GM03348 (cell line): Measurements from ENCODE around the gene CDC6.

ENCODE experiments used
- DNase-seq: peaks from one replicate; pipeline ENCODE4 v3.0.0; 2012; ENCODE audit warnings: low spot score

Gene CDC6

DNA sequence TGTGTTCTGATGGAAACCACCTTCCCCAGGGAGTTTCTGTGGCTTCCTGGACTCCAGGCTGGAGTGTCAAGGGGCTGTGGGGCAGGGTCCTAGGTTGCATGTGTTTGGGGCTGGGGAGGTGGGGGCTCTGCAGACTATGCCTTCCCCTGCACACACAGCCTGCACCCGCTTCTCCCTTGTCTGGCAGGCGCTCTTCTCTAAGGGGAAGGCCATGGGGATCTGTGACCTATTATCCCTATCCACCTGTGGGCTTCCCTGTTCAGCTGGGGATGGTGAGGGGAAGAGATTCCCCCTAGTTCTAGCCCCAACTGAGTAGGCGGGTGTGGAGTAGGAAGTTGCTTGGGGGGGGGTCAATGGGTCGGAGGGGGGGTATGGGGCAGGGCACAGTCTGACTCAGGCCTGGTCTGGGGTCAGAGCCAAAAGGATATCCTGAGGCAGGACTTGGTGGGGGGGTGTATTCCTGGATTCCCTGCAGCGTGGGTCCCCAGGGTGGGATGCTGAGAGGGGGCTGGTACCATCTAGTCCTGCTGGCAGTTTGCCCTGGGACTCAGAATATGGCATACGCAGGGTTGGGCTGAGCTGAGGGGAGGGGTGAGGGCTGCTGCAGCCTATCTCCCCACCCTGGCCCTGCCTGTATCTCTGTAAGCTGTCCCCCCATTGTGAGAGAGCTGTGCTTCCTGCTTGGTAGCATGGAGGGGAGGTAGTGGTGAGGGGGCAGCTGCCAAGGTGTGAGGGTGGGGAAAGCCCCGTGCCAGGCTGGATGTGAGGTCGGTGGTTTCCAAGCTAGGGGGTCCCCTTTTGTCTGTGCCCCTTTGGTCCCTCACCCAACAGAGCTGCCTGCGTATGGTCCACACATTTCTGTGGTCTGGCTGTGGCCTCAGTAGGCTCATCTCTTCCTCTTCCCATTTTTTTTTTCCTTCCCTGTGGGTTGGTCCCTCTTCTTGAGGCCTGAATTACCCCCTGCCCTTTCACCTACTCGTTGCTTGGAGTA lies 36.0 kb downstream of the CDC6 start:
- DNase-seq, result no peak

DNA sequence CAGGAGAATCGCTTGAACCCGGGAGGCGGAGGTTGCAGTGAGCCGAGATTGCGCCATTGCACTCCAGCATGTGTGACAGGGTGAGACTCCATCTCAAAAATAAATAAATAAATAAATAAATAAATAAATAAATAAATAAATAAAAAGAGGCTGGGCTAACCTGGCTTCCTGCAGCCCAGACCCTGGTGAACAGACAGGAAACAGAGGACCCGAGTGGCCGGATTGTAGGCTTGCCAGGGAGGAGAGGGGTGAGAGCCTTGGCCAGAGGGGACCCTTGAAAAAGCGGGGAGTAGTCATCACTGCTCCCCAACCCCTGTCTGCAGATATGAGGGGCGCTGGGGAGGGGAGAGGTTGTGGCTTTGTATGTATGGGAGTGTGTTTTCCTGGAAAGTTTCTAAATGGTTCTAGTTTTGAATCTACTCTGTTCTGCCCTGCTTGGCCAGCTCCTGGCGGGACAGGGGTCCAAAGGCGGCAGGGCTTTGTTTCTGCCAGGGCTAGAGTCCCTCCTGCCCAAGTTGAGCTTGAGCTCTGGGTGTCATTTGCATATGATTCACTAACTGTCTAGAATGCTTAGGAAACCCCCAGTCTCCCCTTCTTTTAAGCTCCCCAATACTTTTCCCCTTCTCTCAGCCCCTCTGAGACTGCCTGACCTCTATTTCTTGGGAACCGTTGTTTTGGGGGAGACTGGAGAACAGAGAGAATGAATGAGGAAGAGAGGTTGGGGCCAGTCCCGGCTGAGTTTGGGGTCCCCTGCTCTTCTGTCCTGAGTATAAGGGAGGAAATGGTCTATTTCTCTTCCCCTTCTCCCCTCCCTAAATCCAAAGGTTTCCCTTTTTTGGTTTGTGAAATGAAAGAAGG lies 37.7 kb downstream of the CDC6 start:
- DNase-seq, result no peak

DNA sequence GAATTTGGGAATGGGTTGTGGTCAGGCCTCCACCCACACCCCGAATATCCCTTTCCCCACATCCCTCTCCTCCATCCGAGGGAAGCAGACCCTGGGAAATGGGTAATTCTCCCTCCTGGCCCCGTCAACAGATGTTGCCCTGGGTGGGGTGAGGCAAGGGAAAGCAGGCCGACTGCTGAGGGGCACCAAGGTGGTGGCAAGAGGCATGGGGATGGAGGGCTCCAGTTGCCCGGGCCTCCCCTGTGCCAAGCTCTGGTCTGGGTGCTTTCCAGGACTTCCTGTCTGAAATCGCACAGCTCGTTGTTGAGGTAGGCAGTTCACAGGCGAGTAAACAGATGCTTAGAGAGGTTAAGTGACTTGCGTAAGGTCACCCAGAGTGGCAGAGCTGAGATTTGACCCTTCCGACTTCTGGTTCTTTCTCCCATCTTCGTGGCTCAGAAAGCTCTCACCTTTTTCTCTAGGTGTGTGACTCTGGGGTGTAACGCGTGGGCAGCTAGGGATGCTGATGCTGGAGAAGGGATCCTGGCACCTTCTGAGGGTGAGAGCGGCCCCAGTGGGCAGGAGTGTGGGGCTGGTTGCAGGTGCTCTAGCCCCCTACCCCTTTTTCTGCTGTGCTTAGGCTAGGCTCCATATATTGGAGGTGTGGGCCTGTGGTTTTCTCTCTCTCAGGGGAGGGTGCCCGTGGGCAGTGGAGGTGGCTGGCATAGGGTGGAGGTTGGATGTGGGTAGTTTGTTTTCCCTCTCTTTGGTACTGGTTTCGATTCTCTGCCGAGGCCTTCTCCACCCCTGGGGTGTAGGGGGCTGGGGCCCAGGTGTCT lies 38.5 kb downstream of the CDC6 start:
- no peak for DNase-seq

DNA sequence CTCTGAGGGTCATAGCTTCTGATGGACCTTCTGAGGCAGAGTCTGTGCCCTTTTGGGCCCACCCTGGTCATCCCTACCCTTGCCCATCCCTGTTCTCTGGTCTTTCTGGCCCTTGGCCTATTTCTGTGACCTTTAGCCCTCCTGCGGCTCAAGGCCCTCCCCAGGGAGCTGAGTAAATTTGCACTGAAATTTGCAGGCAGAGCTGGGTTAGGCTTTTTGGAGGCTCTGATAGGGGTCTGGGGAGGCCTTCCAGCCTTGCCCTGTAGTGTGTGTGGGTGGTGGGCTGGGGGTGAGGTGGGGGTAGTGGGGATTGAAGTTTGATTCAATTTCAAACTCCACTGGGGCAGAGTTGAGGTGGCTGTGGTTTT lies 39.1 kb downstream of the CDC6 start:
- no peak for DNase-seq

DNA sequence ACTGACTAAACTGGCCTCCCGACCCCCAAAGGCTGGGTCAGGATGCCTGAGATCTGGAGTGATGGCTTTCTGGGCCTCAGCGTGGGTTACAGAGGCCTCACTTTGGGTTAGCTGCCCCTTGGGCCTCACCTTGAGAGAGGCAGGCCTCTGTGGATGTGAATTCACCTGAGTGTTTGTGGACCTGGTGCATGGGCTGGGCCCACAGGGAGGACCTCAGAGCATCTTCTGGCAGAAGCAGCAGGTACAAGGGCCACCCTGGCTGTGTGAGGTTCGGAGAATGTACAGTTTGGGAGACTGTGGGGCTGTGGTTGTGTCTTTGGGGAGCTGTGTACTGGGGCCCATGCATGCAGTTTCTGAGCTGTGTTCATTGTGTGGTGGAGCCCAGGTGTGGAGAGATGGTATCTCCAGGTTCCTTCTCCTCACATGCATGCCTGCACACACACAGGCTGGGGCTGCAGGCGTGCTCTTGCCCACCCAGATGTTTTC lies 39.6 kb downstream of the CDC6 start:
- no peak for DNase-seq

DNA sequence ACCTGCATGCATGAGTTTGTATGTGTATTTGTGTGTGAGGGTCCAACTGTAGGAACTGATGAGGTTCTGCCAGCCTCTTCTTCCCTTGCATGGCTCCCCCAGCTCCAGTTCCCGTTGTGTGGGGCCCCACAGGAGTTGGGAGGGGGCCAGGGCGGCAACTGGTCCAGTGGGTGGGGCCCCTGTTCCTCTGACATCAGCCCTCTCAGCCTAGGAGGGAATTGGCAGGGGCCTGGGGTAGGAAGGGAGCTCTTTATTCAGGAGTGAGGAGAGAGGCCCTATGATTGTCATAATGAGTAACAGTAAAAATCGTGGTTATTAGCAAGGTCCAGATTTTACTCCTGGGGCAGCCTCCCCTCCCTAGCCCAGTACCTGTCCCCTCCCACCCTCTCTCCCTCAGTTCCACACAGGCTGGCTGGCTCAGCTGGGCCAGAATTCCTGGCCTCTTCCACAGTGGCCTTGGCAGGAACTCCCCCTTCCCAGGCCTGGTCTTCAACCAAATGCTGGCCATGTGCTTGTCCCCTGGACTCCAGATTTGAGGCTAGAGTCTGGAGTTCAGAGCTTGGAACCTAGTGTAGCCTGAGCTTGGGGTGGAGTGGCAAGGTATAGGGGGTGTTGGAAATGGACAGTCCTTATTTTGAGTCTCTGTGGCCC lies 40.2 kb downstream of the CDC6 start:
- no peak for DNase-seq

DNA sequence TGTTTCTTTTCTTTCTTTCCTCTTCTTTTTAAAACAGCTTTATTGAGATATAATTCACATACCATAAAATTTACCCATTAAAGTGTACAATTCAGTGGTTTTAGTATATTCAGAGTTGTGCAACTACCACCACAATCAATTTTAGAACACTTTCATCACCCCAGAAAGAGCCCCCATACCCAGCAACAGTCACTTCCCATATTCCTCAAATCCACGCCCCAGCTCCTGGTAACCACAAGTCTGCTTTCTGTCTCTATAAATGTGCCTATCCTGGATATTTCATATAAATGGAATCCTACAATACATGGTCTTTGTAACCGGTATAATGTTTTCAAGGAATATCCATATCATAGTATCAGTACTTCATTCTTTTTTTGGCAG lies 40.7 kb downstream of the CDC6 start:
- DNase-seq, result no peak

DNA sequence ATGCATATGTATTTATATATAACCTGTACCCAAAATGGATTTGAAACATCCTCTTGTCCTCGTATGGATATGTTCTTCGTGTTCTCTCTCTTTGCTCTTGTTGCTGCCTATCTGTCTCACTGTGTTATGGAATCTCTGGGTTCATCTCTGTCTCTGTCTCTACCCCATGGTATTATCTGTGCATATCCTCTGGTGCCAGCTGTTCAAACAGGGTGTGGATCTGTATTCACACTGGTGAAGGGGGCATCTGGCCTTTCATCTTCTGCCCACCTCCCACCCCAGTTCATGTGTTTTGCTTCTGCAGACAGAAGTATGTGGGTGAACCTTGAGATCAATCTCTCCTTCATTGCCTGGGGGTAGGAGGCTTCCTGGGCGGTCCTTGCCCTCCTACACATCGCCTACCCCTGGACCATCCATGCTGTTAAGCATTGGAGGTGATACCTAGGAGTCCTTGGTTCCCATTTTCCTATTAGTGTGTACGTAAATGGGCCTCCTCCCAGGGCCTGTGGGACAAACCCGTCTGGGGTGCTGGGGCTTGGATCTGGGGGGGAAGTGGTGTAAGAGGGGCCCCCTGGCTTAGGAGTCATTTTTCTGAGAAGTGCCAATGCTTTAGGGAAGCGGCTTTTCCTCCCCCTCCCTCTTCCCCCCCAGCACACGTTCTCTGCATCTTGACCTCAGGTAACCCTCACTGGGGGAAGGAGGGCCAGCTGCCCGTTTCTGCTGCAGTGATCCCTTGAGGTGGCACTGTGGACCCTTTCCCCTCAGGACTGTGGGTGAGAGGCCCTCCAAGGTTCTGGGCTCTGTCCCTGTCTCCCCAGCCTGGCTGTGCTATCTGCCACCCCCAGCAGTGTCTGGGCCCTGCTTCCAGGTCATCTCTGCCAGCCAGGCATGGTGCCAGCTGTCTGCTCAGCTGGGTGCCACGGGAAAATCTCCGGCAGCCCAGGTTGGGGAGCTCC lies 42.4 kb downstream of the CDC6 start:
- no peak for DNase-seq

DNA sequence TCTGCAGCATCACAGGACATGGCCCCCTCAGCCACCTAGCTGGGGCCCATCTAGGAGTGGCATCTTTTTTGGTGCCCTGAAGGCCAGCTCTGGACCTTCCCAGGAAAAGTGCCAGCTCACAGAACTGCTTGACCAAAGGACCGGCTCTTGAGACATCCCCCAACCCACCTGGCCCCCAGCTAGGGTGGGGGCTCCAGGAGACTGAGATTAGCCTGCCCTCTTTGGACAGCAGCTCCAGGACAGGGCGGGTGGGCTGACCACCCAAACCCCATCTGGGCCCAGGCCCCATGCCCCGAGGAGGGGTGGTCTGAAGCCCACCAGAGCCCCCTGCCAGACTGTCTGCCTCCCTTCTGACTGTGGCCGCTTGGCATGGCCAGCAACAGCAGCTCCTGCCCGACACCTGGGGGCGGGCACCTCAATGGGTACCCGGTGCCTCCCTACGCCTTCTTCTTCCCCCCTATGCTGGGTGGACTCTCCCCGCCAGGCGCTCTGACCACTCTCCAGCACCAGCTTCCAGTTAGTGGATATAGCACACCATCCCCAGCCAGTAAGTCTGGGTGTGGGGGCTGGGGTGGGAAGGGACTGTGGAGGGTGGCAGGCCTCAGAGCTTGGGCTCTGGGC lies 43.3 kb downstream of the CDC6 start:
- no peak for DNase-seq

DNA sequence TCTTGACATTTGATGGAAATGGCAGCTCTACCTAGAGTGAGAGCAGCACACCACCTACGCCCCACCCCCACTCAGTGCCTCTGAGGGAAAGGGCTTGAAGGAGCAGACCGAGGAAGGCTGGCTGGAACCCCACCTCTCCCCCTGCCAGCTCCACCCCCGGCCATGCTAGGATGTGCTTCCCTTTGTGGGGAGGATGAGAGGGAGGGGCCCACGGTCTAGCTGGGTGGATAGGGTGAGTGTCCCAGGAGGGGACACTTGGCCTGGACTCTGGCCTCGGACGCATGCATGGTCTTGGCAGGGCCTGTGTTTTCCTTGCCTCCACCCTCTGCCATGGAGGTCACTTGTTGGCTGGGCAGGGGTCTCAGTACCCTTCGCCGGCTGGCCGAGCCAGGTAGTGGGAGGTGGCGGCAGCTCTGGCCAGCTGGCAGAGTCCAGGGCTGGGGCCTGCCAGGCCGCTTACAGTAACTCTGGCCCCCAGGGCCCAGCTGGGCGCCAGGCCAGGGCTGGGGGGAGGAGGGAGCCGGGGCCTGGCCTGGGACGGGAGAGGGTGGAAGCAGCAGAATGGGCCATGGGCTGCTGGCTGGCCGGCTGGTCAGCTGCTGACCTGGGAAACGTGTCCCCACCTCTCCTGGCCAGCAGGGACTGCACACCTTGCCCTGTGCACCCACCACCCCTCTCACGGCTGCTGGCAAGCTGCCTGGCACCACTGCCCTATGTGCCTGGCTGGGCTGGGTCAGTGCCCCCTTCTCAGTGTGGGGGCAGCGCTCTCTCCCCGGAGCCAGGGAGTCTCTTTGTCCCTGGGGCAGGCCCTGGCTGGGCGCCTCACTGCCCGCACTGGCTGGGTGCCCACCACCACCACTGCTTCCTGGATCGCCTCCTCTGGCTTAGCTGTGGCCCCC lies 44.3 kb downstream of the CDC6 start:
- peak; percentile 90 for DNase-seq

DNA sequence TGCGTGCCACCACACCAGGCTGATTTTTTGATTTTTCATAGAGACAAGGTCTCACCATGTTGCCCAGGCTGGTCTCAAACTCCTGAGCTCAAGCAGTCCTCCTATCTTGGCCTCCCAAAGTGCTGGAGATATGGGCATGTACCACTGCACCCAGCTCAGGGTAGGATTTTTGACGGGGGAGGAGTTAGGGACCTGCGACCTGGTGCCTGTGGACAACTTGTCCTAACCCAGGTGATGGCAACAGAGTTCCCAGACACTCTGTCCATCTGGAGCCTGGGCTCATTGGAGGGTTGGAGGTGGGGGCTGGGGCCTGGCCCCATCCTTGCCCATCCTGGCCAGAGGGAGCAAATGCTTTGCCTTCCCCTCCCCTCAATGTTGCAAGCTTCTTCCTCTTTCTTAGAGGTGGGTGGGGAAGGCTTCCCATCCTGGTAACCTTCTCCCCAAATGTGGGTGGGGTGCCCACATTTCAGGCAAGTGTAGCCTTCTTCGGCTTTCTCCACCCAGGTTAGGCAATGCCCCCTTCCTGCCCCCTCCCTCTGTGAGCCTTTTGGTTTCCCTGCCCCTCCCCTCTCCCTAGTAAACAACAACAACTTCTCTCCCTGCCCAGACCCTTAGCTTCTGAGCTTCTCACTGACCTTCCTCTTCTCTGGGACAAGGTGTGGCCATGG lies 46.2 kb downstream of the CDC6 start:
- no peak for DNase-seq

DNA sequence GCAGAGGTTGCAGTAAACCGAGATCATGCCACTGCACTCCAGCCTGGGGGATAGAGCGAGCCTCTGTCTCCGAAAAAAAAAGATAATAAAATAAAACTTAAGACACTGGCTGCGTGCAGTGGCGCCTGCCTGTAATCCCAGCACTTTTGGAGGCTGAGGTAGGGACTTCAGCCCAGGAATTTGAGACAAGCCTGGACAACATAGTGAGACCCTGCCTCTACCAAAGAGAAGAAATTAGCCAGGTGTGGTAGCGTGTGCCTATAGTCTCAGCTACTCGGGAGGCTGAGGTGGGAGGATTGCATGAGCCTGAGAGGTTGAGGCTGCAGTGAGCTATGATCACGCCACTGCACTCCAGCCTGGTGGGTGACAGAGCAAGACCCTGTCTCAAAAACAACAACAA lies 47.9 kb downstream of the CDC6 start:
- DNase-seq, result no peak

DNA sequence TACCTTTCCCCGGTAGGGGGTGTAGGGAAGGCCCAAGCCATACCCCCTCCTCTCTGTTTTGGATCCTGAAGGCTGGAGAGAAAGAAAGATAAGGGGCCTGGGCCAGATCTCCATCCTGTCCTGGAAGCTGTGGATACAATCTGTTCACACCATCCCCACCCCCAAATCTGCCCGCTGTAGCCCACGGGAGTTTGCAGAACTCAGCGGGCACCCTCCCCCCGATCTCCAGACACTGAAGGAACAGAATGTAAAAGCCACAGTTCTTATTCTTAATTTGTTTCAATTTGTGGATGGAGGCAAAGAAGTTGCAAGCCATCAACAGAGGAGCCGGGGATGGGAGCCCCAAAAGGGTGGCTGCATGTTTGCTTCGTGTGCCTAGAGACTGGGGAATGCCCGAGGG lies 49.7 kb downstream of the CDC6 start:
- DNase-seq, result no peak

DNA sequence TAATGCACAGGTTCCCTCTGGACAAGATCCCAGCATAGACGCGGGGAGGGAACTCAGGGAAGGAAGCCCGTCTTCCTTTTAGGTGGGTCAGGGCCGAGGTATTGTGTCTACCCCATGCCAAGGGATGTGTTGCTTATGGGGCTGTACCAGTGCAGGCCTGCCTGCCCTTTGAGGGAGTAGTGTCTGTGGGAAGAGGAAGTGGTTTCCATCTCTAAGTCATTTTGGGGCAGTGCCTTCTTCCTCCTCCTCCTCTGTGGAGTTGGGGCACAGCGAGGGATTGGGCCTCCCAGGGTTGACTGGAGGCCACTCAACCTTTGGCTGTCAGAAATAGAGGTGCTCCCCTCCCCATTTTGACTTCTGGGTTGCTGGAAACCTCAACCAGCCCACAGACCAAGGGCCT lies 50.4 kb downstream of the CDC6 start:
- no peak for DNase-seq

DNA sequence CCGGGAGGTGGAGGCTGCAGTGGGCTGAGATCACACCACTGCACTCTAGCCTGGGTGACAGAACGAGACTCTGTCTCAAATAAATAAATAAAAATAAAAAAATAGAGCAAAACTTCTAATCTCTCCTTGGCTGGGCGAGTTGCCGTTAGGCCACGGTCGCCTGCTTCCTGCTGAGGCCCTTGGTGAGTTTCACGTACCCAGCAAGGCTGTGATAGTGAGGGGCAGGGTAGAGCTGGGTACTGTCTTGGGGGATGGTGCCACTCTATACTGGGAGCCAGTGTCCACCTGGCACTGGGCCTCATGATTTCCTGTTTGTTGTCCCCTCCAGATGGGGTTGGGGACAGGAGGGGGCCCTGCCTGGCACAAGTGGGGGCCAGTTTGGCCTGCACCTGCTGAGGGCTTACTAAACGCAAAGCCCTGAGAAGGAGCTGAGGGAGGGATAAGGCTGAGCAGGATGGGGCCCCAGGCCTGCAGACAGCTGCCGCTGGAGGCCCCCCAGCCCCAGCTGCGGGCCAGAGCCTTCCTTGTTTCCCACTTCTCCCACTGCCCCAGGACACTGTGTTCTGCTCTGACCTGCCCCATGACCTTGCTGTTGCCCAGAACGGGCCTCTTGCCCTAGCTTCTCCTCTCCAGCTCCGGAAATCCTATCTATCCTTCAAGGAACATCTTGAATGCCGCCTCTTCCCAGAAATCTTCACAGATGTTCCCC lies 51.4 kb downstream of the CDC6 start:
- no peak for DNase-seq

DNA sequence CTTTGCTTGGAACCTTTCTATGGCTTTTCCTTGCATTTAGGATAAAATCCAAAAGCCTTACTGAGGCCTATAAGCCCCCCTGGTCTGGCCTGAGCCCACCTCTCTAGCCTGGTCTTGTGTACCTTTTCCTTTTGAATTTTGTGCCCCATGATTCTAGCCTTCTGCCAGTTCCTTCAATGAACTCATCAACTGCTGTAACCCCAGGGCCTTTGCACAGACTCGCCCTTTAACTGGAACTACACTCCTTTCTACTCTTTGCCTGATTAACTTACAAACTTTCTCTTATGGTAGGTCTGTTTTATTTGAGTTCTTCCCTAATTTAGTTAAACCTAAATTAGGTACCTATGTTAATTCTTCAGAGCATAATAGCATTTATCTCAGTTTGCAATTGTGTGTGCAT lies 52.6 kb downstream of the CDC6 start:
- no peak for DNase-seq
